RWPE1 (cell line): ENCODE measurements around the gene DNAJB6.

Experiments
- CTCF ChIA-PET: fragments of 350-600 bp; sonication (Branson Sonifier 250); formaldehyde crosslinking; extraction: SDS; loops from one replicate; lab custom pipeline; 2021; lab: Yijun Ruan, JAX
- POLR2A ChIA-PET: fragments of 400-600 bp; formaldehyde crosslinking; extraction: SDS; loops from one replicate; lab custom pipeline; 2020; ENCODE audit warnings: antibody characterized with exemption; ENCODE audit not compliant: low non-redundant PET; lab: Yijun Ruan, JAX
- DNase-seq: peaks from one replicate; pipeline ENCODE4 v3.0.0; 2012; ENCODE audit warnings: low spot score
- H3K27ac ChIP-seq: fragments of 450-650 bp; 2 replicates; pipeline ENCODE4 v1.5.1; 2017
- CTCF ChIP-seq: fragments of 450-650 bp; conservative IDR thresholded peaks from 2 replicates; pipeline ENCODE4 v1.5.1; 2017; ENCODE audit warnings: low read depth, mild to moderate bottlenecking

Gene DNAJB6

GRCh38 chr7:157429001-157429679 lies 92.3 kb downstream of the DNAJB6 start:
- POLR2A ChIA-PET, result no interaction called here
- H3K27ac ChIP-seq, result no peak overlapping the region
- CTCF ChIA-PET, result no interaction called here
- no peak for DNase-seq
- no peak for TF ChIP-seq CTCF

- no peak for TF ChIP-seq CTCF
- ChIA-PET POLR2A (no interaction called here), CTCF (no interaction called here)
- no peak overlapping the region for H3K27ac ChIP-seq
- no peak for DNase-seq
Measured at GRCh38 chr7:157429680-157430224, 92.9 kb downstream of the DNAJB6 start.

GRCh38 chr7:157430721-157431120 lies 93.9 kb downstream of the DNAJB6 start:
- CTCF ChIA-PET, result no interaction called here
- TF ChIP-seq CTCF, result no peak
- no peak overlapping the region for H3K27ac ChIP-seq
- DNase-seq, result no peak
- POLR2A ChIA-PET, result no interaction called here

- ChIA-PET POLR2A (no interaction called here), CTCF (no interaction called here)
Measured at GRCh38 chr7:157431173-157431950, 94.6 kb downstream of the DNAJB6 start.

GRCh38 chr7:157431951-157432540 lies 95.2 kb downstream of the DNAJB6 start:
- CTCF ChIA-PET, result interaction anchor here (0.6 kb wide), 2 partner anchors 182 to 389 kb away, joined by 3 to 5 read pairs; no protein-coding TSS in a partner anchor
- no peak overlapping the region for H3K27ac ChIP-seq
- TF ChIP-seq CTCF, result no peak
- POLR2A ChIA-PET, result no interaction called here
- DNase-seq, result no peak

More at GRCh38 chr7:157431173-157431950, 94.6 kb downstream of the DNAJB6 start:
- H3K27ac ChIP-seq, result no peak overlapping the region
- no peak for TF ChIP-seq CTCF
- DNase-seq, result no peak

- CTCF ChIA-PET, result interaction anchor here (0.6 kb wide), 2 partner anchors 182 to 389 kb away, joined by 3 to 5 read pairs; no protein-coding TSS in a partner anchor
- H3K27ac ChIP-seq, result no peak overlapping the region
- POLR2A ChIA-PET, result no interaction called here
- DNase-seq, result peak; percentile 62
- no peak for TF ChIP-seq CTCF
Measured at GRCh38 chr7:157432541-157432956, 95.7 kb downstream of the DNAJB6 start.
